NCI-H2107 (cell line): Measurements from ENCODE around the gene POPDC2.

ENCODE experiments used
- DNase-seq: peaks from one replicate; lab custom pipeline; 2025; lab: John Stamatoyannopoulos, UW

POPDC2 gene

GRCh38 chr3:119639494-119640350, 20.7 kb downstream of the POPDC2 start:
- DNase-seq: no peak

- no peak for DNase-seq
Observed at GRCh38 chr3:119637679-119638477, 22.5 kb downstream of the POPDC2 start.

- no peak for DNase-seq
Observed at GRCh38 chr3:119636891-119637611, 23.3 kb downstream of the POPDC2 start.

- DNase-seq: no peak
Observed at GRCh38 chr3:119636249-119636648, 24.1 kb downstream of the POPDC2 start.

GRCh38 chr3:119635719-119636118, 24.7 kb downstream of the POPDC2 start:
- no peak for DNase-seq

- DNase-seq: no peak
Observed at GRCh38 chr3:119632829-119633228, 27.6 kb downstream of the POPDC2 start.

GRCh38 chr3:119632216-119632615, 28.2 kb downstream of the POPDC2 start:
- DNase-seq: no peak

GRCh38 chr3:119631516-119631915, 28.9 kb downstream of the POPDC2 start:
- DNase-seq: no peak

- no peak for DNase-seq
Observed at GRCh38 chr3:119630880-119631329, 29.5 kb downstream of the POPDC2 start.

GRCh38 chr3:119630128-119630879, 30.1 kb downstream of the POPDC2 start:
- no peak for DNase-seq

- no peak for DNase-seq
Observed at GRCh38 chr3:119628816-119629445, 31.5 kb downstream of the POPDC2 start.

- DNase-seq: no peak
Observed at GRCh38 chr3:119628390-119628789, 32.0 kb downstream of the POPDC2 start.

- no peak for DNase-seq
Observed at GRCh38 chr3:119627461-119627860, 32.9 kb downstream of the POPDC2 start.

GRCh38 chr3:119626196-119626595, 34.2 kb downstream of the POPDC2 start:
- DNase-seq: no peak

GRCh38 chr3:119625451-119626153, 34.8 kb downstream of the POPDC2 start:
- DNase-seq: no peak

GRCh38 chr3:119624002-119624720, 36.2 kb downstream of the POPDC2 start:
- no peak for DNase-seq

- DNase-seq: no peak
Observed at GRCh38 chr3:119620899-119621298, 39.5 kb downstream of the POPDC2 start.

GRCh38 chr3:119619094-119619493, 41.3 kb downstream of the POPDC2 start:
- no peak for DNase-seq

- DNase-seq: no peak
Observed at GRCh38 chr3:119616056-119616455, 44.3 kb downstream of the POPDC2 start.

GRCh38 chr3:119613872-119614271, 46.5 kb downstream of the POPDC2 start:
- no peak for DNase-seq
